Neuronal stem cell (in vitro differentiated cells): Measurements from ENCODE around the gene SPTBN5.
A peak's percentile ranks its signal among the peaks of the same experiment; 100 is the strongest.

Experiments used
- DNase-seq: peaks from one replicate; pipeline ENCODE4 v3.0.0-alpha.2; 2013; ENCODE audit warnings: low spot score
- H2AFZ ChIP-seq: one replicate; pipeline ENCODE4 v1.6.1; 2013; ENCODE audit warnings: mild to moderate bottlenecking, low read length, inconsistent platforms
- H2AK5ac ChIP-seq: 2 replicates; pipeline ENCODE4 v1.6.1; 2013; ENCODE audit warnings: low read depth, mild to moderate bottlenecking, inconsistent platforms, low read length, moderate library complexity, mixed read lengths
- H2BK120ac ChIP-seq: 2 replicates; pipeline ENCODE4 v1.6.1; 2013; ENCODE audit warnings: low read depth, mild to moderate bottlenecking, inconsistent platforms, low read length, moderate library complexity, mixed read lengths
- H2BK12ac ChIP-seq: one replicate; pipeline ENCODE4 v1.6.1; 2013; ENCODE audit warnings: low read length, inconsistent platforms
- H2BK15ac ChIP-seq: 2 replicates; pipeline ENCODE4 v1.6.1; 2013; ENCODE audit warnings: mild to moderate bottlenecking, low read length, inconsistent platforms, mixed read lengths
- H2BK5ac ChIP-seq: one replicate; pipeline ENCODE4 v1.6.1; 2013; ENCODE audit warnings: inconsistent platforms, mild to moderate bottlenecking, low read length, moderate library complexity
- H3K14ac ChIP-seq: one replicate; pipeline ENCODE4 v1.6.1; 2013; ENCODE audit warnings: low read length, inconsistent platforms
- H3K18ac ChIP-seq: 2 replicates; pipeline ENCODE4 v1.6.1; 2013; ENCODE audit warnings: low read length, inconsistent platforms
- H3K23ac ChIP-seq: 2 replicates; pipeline ENCODE4 v1.6.1; 2013; ENCODE audit warnings: low read depth, mild to moderate bottlenecking, mixed read lengths, low read length, inconsistent platforms; ENCODE audit not compliant: poor library complexity
- H3K27ac ChIP-seq: replicated peaks from 3 replicates; pipeline ENCODE4 v1.5.1; 2013; ENCODE audit warnings: low read length, inconsistent platforms
- H3K27me3 ChIP-seq, 3 experiments: 2 replicates each; pipeline ENCODE4 v1.6.1; 2013; ENCODE audit warnings: low read length in 3 of 3, mild to moderate bottlenecking in 2 of 3, inconsistent platforms in 1 of 3, low read depth in 1 of 3, mixed read lengths in 1 of 3, moderate library complexity in 1 of 3; ENCODE audit not compliant: control insufficient read depth in 3 of 3, insufficient read depth in 3 of 3
- H3K36me3 ChIP-seq, 2 donors: replicated peaks in 1 of 2; 2 replicates each; pipeline ENCODE4 v1.6.1; 2013; ENCODE audit warnings: low read length in 2 of 2; ENCODE audit not compliant: control insufficient read depth in 2 of 2, insufficient read depth in 2 of 2
- H3K4ac ChIP-seq: 2 replicates; pipeline ENCODE4 v1.6.1; 2013; ENCODE audit warnings: inconsistent platforms, mild to moderate bottlenecking, low read length, moderate library complexity
- H3K4me1 ChIP-seq, 2 donors: 1 replicate in 1 of 2; 2 replicates in 1 of 2; pipeline ENCODE4 v1.6.1; 2013; ENCODE audit warnings: low read length in 2 of 2, low read depth in 1 of 2; ENCODE audit not compliant: control insufficient read depth in 2 of 2, insufficient read depth in 1 of 2
- H3K4me2 ChIP-seq: one replicate; pipeline ENCODE4 v1.6.1; 2013; ENCODE audit warnings: mild to moderate bottlenecking, low read length, inconsistent platforms; ENCODE audit not compliant: insufficient read depth, poor library complexity, severe bottlenecking
- H3K4me3 ChIP-seq, 2 donors: 2 replicates each; pipeline ENCODE4 v1.5.1; 2013; ENCODE audit warnings: low read length in 2 of 2, mild to moderate bottlenecking in 2 of 2, inconsistent platforms in 1 of 2, moderate library complexity in 1 of 2
- H3K79me1 ChIP-seq: one replicate; pipeline ENCODE4 v1.6.1; 2013; ENCODE audit warnings: low read depth, mild to moderate bottlenecking, inconsistent platforms, low read length, moderate library complexity
- H3K9ac ChIP-seq: one replicate; pipeline ENCODE4 v1.6.1; 2013; ENCODE audit warnings: mild to moderate bottlenecking, low read depth, low read length, inconsistent platforms; ENCODE audit not compliant: poor library complexity
- H3K9me3 ChIP-seq, 2 donors: replicated peaks in 1 of 2; 2 replicates each; pipeline versions ENCODE3 to v1.6.1; 2013; ENCODE audit warnings: low read length in 2 of 2, mild to moderate bottlenecking in 2 of 2, inconsistent platforms in 1 of 2, low read depth in 1 of 2, mixed read lengths in 1 of 2, moderate library complexity in 1 of 2; ENCODE audit not compliant: control insufficient read depth in 2 of 2, insufficient read depth in 1 of 2
- H4K8ac ChIP-seq: one replicate; pipeline ENCODE4 v1.6.1; 2013; ENCODE audit warnings: low read depth, mild to moderate bottlenecking, inconsistent platforms, low read length, moderate library complexity
- H4K91ac ChIP-seq: one replicate; pipeline ENCODE4 v1.6.1; 2013; ENCODE audit warnings: low read length, low read depth, mild to moderate bottlenecking, inconsistent platforms; ENCODE audit not compliant: poor library complexity
- WGBS, 2 donors: extraction: QIAGEN DNeasy Blood & Tissue Kit; methylation state at CpG; one replicate each; pipeline ENCODE4 v1.1.7; 2013; ENCODE audit warnings: missing lambda C conversion rate in 2 of 2, mixed read lengths in 1 of 2; ENCODE audit not compliant: insufficient read length in 2 of 2, insufficient replicate concordance in 1 of 2; ENCODE audit errors: extremely low coverage in 2 of 2; 5-methylcytosine and 5-hydroxymethylcytosine counted together

Gene SPTBN5

DNA sequence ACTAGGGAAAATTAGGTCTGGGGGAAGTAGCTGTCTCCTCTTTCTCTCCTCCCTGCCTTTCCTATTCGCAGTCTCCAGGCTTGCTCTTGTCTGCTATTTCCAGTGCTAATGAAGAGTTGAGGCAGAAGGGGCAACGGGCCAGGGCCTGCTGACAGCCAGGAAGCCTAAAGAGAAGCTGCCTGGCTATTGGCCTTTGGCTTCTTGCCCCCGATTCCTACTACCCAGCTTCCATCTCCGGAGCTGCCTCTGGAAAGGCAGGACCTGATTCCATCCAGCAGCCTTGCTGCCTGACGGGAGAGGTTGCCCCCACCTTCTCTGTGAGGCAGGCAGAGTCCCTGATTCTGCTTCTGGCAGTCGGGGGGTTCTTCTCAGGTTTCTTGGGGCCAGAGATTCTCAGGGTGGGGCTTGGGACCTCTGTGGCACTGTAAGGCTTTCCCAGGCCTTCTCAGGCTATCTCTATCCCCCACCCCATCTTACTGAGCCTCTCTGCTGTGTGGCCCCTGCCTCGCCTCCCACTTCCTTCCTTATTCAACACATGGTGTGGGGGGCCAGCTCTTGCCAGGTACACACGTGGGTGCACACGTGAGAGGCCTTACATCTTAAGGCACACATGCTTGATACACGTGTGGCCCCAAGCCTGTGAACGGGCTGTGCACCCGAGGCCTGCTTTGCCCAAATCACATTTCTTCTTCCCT, 84.2 kb downstream of the SPTBN5 start:
- H3K27me3 ChIP-seq = no peaks in the 10 kb centered on the region
- no peak overlapping the region for H3K9ac ChIP-seq
- no CpG with 5 or more reads among the region's 12 CpGs for WGBS, 2 donors
- no peak overlapping the region for H4K91ac ChIP-seq
- no peak overlapping the region for H3K27ac ChIP-seq
- H3K4me3 ChIP-seq = no peak overlapping the region
- no peak overlapping the region for H3K4ac ChIP-seq
- no peak overlapping the region for H2AFZ ChIP-seq
- peaks cover 4 to 7% of the 10 kb centered on the region in 2 donors for H3K36me3 ChIP-seq
- no peaks in the 10 kb centered on the region for H3K4me1 ChIP-seq
- H3K23ac ChIP-seq = no peak overlapping the region
- DNase-seq = no peak
- no peak overlapping the region for H2BK12ac ChIP-seq
- no peak overlapping the region for H3K18ac ChIP-seq
- no peak overlapping the region for H2BK120ac ChIP-seq
- H3K79me1 ChIP-seq = no peaks in the 10 kb centered on the region
- no peak overlapping the region for H4K8ac ChIP-seq
- no peaks in the 10 kb centered on the region for H3K9me3 ChIP-seq
- H3K4me2 ChIP-seq = no peak overlapping the region
- H2AK5ac ChIP-seq = no peak overlapping the region
- H2BK5ac ChIP-seq = peak overlapping the region; percentile 25
- no peak overlapping the region for H3K14ac ChIP-seq
- no peak overlapping the region for H2BK15ac ChIP-seq

DNA sequence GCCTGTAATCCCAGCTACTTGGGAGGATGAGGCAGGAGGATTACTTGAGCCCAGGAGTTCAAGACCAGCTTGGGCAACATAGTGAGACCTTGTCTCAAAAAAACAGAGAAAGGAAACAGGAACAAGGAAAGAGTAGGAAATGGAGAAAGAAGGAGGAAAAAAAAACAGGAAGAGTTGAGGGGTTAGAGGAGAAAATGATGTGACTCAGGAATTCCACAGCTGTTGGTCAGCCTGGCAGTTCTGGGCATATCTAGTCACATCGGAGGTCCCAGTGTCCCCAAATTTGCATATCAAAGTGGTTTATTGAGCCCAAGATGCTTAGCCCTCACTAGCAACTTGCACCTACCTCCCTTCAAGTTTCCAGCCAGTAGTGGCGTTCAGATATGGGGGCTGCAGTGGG, 84.7 kb downstream of the SPTBN5 start:
- Histone ChIP-seq H4K91ac (no peak overlapping the region), H3K18ac (no peak overlapping the region), H3K4me3 (no peak overlapping the region), H2BK15ac (no peak overlapping the region), H3K23ac (no peak overlapping the region), H2BK12ac (no peak overlapping the region), H3K27me3 (no peaks in the 10 kb centered on the region), H4K8ac (no peak overlapping the region), H3K9me3 (no peaks in the 10 kb centered on the region), H2BK120ac (no peak overlapping the region), H3K36me3 (peaks cover under 1 to 4% of the 10 kb centered on the region in 2 donors), H3K4me2 (no peak overlapping the region), H3K4me1 (peaks cover 0 to 4% of the 10 kb centered on the region in 2 donors), H2BK5ac (peak overlapping the region; percentile 25), H3K14ac (no peak overlapping the region), H3K4ac (no peak overlapping the region), H2AFZ (no peak overlapping the region), H2AK5ac (no peak overlapping the region), H3K27ac (no peak overlapping the region), H3K79me1 (no peaks in the 10 kb centered on the region), H3K9ac (no peak overlapping the region)
- DNase-seq = no peak
- no CpG with 5 or more reads among the region's 2 CpGs for WGBS, 2 donors

DNA sequence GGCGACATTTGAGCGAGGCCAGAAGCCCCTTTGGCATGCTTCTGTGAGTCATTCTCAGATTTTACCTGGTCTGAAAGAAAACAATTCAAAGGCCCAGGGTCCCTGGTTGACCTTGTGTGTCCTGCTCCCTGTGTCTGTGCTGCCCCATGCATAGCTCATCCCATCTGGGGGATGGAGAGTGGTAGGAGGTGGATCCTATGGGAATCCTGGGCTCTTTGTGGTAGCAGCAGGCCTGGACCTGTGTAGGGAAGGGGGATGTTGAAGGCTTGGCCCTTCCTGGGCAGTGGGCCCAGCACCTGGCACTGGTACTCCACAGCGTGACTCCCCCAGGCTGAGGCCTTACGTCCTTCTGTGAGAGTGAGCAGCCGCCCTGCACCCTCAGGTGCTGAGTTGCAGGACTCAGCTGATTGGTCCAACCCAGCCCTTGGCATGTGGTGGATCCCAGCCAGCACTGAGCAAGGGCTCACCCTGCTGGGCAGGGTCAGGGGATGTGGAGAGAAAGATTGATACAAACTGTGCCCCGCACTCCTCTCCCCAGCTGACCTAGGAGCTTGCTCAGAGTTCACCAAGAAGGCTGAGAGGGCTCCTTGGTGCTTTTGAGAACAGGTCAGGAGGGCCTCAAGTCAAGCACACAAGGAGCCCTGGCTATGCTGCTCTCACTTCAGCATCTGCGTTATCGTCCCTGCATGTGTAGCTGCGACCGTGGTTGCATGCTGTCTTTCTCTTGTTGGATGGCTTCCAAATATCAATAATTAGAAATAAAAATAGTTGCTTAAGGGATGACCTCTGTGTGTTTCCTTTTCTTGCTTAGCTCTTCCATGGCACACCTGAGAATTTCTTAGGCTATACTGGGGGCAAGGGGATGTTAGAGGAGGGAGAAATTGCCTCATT, 87.3 kb downstream of the SPTBN5 start:
- no peak for DNase-seq
- no peak overlapping the region for H4K91ac ChIP-seq
- H3K9me3 ChIP-seq = peaks cover 0 to 5% of the 10 kb centered on the region in 2 donors
- peak overlapping the region; percentile 88 for H3K18ac ChIP-seq
- no peak overlapping the region for H3K4me3 ChIP-seq
- no peak overlapping the region for H2AK5ac ChIP-seq
- no peak overlapping the region for H3K4me2 ChIP-seq
- no peak overlapping the region for H2AFZ ChIP-seq
- H3K4me1 ChIP-seq = peaks cover 0 to 4% of the 10 kb centered on the region in 2 donors
- no peak overlapping the region for H2BK12ac ChIP-seq
- no CpG with 5 or more reads among the region's 10 CpGs for WGBS, 2 donors
- H3K14ac ChIP-seq = no peak overlapping the region
- H3K27ac ChIP-seq = no peak overlapping the region
- no peak overlapping the region for H3K9ac ChIP-seq
- H3K79me1 ChIP-seq = no peaks in the 10 kb centered on the region
- H3K27me3 ChIP-seq = no peaks in the 10 kb centered on the region
- no peak overlapping the region for H3K23ac ChIP-seq
- no peak overlapping the region for H2BK5ac ChIP-seq
- no peaks in the 10 kb centered on the region for H3K36me3 ChIP-seq
- H3K4ac ChIP-seq = no peak overlapping the region
- no peak overlapping the region for H2BK120ac ChIP-seq
- no peak overlapping the region for H4K8ac ChIP-seq
- no peak overlapping the region for H2BK15ac ChIP-seq

DNA sequence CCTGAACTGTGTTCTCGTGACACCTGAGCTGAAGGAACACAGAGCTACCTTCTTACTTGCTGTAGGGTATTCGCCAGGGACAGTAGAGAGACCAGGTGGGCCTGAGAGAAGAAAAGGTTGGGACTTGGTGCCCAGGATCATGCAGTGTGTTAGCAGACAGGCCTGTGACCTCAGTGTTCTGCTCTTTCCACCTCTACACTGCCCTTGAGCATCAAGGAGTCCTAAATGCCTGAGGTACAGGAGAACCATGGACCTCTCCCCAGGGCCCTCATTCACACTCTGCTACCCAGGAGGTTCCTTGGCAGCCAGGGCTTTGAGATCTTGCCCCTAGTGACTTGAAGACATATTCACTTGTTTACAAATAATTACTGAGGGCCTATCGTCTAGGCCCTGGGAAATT, 88.1 kb downstream of the SPTBN5 start:
- no peak for DNase-seq
- WGBS, 2 donors = no CpG with 5 or more reads among the region's 3 CpGs
- H3K4me3 ChIP-seq = no peak overlapping the region
- no peak overlapping the region for H2BK5ac ChIP-seq
- no peak overlapping the region for H3K9ac ChIP-seq
- H3K9me3 ChIP-seq = peaks cover 0 to 7% of the 10 kb centered on the region in 2 donors
- H2BK120ac ChIP-seq = no peak overlapping the region
- H2AFZ ChIP-seq = no peak overlapping the region
- no peak overlapping the region for H2BK15ac ChIP-seq
- peaks cover 0 to 4% of the 10 kb centered on the region in 2 donors for H3K4me1 ChIP-seq
- peaks cover 0 to 6% of the 10 kb centered on the region in 2 donors for H3K36me3 ChIP-seq
- no peak overlapping the region for H3K23ac ChIP-seq
- H3K18ac ChIP-seq = no peak overlapping the region
- H2AK5ac ChIP-seq = no peak overlapping the region
- H4K8ac ChIP-seq = no peak overlapping the region
- no peaks in the 10 kb centered on the region for H3K79me1 ChIP-seq
- no peak overlapping the region for H3K27ac ChIP-seq
- no peak overlapping the region for H3K4me2 ChIP-seq
- no peak overlapping the region for H3K4ac ChIP-seq
- no peak overlapping the region for H2BK12ac ChIP-seq
- H4K91ac ChIP-seq = no peak overlapping the region
- H3K14ac ChIP-seq = no peak overlapping the region
- no peaks in the 10 kb centered on the region for H3K27me3 ChIP-seq
